ENCODE results near the gene LRRIQ4. TPM values are rescaled to one million over a fixed set of nuclear protein-coding genes. Genes with fewer than 3 reads are reported as not detected.
A peak's percentile ranks its signal among the peaks of the same experiment; 100 is the strongest.

LRRIQ4 gene
- total RNA-seq, 2 experiments from 2014 or later, result not detected

DNA sequence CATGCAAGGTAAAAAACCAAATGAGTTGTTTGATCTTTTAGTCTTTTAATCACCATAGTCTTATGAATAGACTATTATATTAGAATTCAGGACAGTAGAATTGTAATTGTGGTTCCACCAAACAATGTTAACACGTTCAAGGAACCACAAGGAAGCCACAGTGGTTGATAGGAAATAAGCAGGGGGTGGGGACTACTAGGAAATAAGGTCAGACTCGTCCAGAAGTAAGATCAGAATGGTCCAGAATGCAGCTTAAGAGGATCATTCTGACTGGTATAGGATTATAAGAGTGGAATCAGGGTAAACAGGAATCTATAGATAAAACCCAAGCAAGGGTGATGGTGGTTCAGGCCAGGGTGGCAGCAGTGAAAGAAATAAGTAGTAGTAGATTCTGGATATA is 31.9 kb upstream of the LRRIQ4 start:
- Mint-ChIP-seq H3K27ac (peak overlapping the region; percentile 67), H3K9me3 (no peaks in the 10 kb centered on the region), H3K36me3 (ENCODE audit: low read depth) (peaks cover 62% of the 10 kb centered on the region), H3K27me3 (no peaks in the 10 kb centered on the region), H3K4me3 (peak overlapping the region; percentile 31), H3K4me1 (peaks cover 60% of the 10 kb centered on the region)
- ChIA-PET CTCF (interaction anchor here (1.0 kb wide), 1 partner anchor 8 kb away, joined by 3 read pairs; no protein-coding TSS in a partner anchor), POLR2A (no interaction called here)
- DNase-seq, result no peak

DNA sequence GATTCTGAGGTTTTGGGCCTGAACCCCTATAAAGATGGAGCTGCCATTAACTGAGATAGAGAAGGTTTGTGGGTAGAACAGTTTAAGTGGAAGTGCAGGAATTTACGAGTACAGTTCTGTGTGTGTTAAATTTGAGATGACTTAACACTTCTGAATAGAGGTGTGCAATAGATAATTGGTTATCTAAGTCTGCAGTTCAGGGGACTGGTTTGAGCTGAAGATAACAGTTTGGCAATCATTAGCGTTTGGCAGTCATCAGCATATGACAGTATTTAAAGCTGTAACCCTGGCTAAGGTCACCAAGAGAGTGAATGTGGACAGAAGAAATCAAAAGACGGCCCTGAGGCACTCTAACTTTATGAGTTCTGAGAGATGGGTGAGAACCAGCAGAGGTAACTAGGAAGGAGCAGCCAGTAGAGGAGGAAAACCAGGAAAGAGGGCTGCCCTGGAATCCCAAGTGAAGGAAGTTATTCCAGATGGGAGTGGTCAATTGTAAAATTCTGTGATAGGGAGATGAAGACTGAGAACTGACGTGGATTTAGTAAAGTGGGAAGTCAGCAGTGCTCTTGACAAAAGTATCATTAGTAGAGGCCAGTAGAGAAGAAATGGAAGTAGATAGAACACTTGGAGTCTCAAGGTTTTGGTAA is 31.3 kb upstream of the LRRIQ4 start:
- Mint-ChIP-seq H3K27ac (peak overlapping the region; percentile 67), H3K27me3 (no peaks in the 10 kb centered on the region), H3K4me3 (peak overlapping the region; percentile 31), H3K4me1 (peaks cover 58% of the 10 kb centered on the region), H3K36me3 (ENCODE audit: low read depth) (peaks cover 63% of the 10 kb centered on the region), H3K9me3 (no peaks in the 10 kb centered on the region)
- ChIA-PET POLR2A (no interaction called here), CTCF (interaction anchor here (1.0 kb wide), 1 partner anchor 9 kb away, joined by 3 read pairs; no protein-coding TSS in a partner anchor)
- DNase-seq, result no peak

DNA sequence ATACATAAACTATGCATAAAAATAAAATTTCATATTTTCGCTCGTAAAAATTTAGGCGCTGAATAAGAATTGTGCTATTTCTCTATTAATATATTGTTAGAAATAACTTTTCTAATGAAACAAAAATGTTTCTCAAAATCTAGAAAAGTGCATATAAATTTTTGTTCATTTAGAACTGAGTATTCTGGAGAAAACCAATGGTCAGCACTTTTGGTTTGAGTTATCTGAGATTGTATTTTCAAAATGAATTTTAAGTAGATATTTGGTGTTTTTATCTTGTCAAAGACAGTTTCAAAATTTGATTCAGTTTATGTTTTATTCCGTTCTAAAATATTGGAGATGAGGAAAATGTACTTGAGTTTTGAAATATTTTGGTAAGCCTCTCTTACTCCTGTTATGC is 25.6 kb upstream of the LRRIQ4 start:
- no peak overlapping the region for H3K27ac Mint-ChIP-seq
- H3K27me3 Mint-ChIP-seq, result no peaks in the 10 kb centered on the region
- DNase-seq, result no peak
- H3K4me3 Mint-ChIP-seq, result no peak overlapping the region
- ChIA-PET CTCF (no interaction called here), POLR2A (no interaction called here)
- peaks cover 19% of the 10 kb centered on the region for H3K4me1 Mint-ChIP-seq
- H3K9me3 Mint-ChIP-seq, result no peaks in the 10 kb centered on the region
- H3K36me3 Mint-ChIP-seq (ENCODE audit: low read depth), result peaks cover 41% of the 10 kb centered on the region

DNA sequence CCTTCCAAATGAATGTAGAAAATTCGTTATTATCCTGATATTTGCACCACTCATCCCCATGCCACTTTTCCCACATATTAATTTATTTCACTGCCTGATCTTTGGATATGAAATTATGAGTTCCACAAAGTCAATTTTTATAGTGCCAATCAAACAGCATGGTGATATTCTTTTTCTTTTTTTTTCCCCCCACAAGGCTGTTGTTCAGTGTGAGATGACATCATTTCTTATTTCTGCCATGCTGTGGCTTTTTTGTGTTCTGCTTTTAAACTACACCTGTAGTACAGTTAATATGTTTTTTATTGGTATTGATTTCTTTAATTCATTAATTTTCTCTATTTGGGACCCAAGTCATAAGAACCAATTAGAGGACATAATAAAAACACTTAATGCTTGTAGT is 24.9 kb upstream of the LRRIQ4 start:
- Mint-ChIP-seq H3K4me1 (peaks cover 15% of the 10 kb centered on the region), H3K9me3 (no peaks in the 10 kb centered on the region), H3K27ac (no peak overlapping the region), H3K36me3 (ENCODE audit: low read depth) (peaks cover 42% of the 10 kb centered on the region), H3K4me3 (no peak overlapping the region), H3K27me3 (no peaks in the 10 kb centered on the region)
- no peak for DNase-seq
- CTCF ChIA-PET, result no interaction called here
- POLR2A ChIA-PET, result no interaction called here

DNA sequence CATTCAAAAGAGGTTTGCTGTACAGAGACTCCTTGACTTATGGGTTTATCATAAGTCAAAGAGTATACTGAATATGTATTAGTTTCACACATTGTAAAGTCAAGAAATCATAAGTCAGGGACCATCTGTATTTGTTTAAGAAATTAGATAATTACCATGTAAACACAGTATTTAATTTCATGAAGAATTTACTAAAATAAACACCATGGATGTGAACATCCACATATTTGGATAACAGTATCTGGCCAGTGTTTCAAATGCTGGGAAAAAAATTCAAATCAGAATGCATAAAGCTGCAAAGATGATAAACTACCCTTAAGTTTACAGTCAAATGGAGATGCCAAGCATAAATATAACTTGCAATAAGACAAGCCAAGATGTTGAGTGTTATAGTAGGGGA is 22.5 kb upstream of the LRRIQ4 start:
- DNase-seq, result no peak
- peaks cover 15% of the 10 kb centered on the region for H3K4me1 Mint-ChIP-seq
- ChIA-PET POLR2A (no interaction called here), CTCF (interaction anchor here (1.2 to 1.6 kb wide), 2 partner anchors 9 to 18 kb away, joined by 3 to 4 read pairs; no protein-coding TSS in a partner anchor)
- H3K9me3 Mint-ChIP-seq, result no peaks in the 10 kb centered on the region
- H3K4me3 Mint-ChIP-seq, result no peak overlapping the region
- H3K27me3 Mint-ChIP-seq, result no peaks in the 10 kb centered on the region
- no peak overlapping the region for H3K27ac Mint-ChIP-seq
- H3K36me3 Mint-ChIP-seq (ENCODE audit: low read depth), result peaks cover 44% of the 10 kb centered on the region

DNA sequence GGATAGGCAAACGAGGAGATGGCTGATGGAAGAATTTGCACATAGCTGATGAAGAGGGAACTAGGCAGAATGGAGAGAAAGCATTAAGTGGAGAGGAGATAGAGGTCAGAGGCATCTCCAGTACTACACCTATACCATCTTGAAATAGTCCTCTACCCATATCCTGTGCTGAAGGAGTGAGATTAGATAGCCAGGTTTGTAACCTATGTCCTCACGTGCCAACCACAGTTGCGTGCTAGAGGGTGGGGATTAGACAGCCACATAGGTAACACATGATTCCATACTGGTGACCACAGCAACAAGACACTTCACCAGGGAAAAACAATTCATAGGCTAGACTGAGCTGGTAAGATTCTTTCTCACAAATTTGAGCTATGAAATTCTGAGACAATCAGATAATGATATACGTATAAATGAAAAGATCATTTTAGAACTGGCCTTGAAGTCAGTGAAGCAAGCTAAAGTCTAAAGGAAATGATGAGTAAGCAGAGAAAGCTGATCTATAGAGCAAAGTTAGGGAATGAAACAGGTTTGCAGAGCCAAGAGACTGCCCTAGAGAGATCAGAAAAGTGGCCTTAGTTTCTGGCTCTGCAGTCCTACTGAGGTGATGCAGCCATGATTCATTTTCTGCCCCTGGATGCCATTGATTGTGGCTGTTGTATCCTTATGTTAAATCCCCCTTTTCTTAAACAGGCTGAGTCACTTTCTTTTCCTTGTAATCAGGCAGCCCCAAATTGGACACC is 21.8 kb upstream of the LRRIQ4 start:
- no peaks in the 10 kb centered on the region for H3K27me3 Mint-ChIP-seq
- ChIA-PET POLR2A (no interaction called here), CTCF (interaction anchor here (1.0 to 1.6 kb wide), 3 partner anchors 8 to 373 kb away, joined by 3 to 4 read pairs (median 3); no protein-coding TSS in a partner anchor)
- H3K27ac Mint-ChIP-seq, result no peak overlapping the region
- DNase-seq, result no peak
- H3K9me3 Mint-ChIP-seq, result no peaks in the 10 kb centered on the region
- H3K4me1 Mint-ChIP-seq, result peaks cover 13% of the 10 kb centered on the region
- peaks cover 38% of the 10 kb centered on the region for H3K36me3 Mint-ChIP-seq (ENCODE audit: low read depth)
- H3K4me3 Mint-ChIP-seq, result no peak overlapping the region

DNA sequence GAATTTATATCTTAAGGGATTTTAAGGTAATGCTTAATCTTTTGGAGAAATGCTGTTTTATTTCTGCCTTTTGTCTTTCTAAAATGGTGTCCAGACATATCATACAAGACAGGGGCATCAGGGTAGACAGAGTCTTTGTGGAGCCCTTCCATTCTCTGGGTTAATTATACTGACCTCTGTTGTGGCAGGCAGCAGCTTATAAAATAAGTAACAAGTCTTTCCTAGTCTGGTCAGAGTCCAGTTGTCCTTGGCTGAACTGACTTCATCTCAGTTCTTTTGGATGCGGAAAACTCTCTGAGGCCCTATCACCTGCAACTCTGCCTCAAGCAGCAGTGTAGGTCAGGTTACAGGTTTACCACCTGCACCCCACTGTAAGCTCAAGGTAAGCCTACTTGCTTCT is 20.3 kb upstream of the LRRIQ4 start:
- Mint-ChIP-seq H3K36me3 (ENCODE audit: low read depth) (peaks cover 28% of the 10 kb centered on the region), H3K9me3 (no peaks in the 10 kb centered on the region), H3K27ac (no peak overlapping the region), H3K27me3 (no peaks in the 10 kb centered on the region), H3K4me3 (no peak overlapping the region), H3K4me1 (peaks cover 5% of the 10 kb centered on the region)
- no peak for DNase-seq
- POLR2A ChIA-PET, result no interaction called here
- CTCF ChIA-PET, result no interaction called here

DNA sequence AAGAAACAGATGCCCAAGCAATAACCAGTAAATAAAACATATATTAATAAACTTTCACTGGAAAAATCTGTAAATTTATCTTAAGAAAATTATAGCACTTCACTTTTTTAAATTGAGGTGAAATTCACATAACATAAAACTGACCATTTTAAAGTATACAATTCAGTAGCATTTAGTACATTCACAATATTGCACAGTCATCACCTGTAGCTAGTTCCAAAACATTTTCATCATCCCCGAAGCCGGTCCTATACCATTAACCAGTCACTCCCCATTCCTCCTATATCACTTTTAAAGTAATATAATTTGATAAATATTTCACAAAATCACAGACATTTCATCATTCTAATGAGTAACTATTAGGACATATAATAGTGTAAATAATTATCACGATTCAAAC is 8.0 kb upstream of the LRRIQ4 start:
- Mint-ChIP-seq H3K27ac (no peak overlapping the region), H3K4me3 (no peak overlapping the region), H3K4me1 (peaks cover 15% of the 10 kb centered on the region), H3K36me3 (ENCODE audit: low read depth) (peaks cover 14% of the 10 kb centered on the region), H3K9me3 (no peaks in the 10 kb centered on the region), H3K27me3 (no peaks in the 10 kb centered on the region)
- DNase-seq, result no peak
- ChIA-PET POLR2A (no interaction called here), CTCF (interaction anchor here (1.3 kb wide), 1 partner anchor 33 kb away, joined by 3 read pairs; no protein-coding TSS in a partner anchor)

DNA sequence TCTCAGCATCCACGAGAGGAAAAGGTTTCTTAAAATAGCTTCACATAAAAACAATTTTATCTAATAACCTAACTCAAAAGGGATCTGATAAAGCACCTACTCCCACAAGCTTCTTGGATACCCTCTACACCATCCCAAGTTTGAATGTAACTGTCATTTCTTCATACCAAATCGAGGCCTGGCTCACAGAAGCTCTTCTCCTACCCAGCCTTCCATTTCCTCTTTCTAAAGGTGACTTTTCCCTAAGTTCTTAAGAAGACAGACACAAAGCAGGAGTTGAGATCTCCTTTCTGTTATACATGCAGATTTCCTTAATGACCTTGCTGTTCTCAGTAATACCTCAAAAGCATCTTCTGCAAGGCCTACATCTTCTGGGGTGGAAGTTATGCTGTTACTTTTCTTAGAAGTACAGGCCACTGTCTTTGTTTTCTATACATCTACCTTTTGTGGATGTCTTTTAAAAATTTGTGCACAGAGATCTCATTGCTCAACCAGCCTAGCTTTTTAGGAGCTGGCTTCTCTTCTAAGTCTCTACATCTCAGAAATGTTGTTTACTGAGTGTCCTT is 3.4 kb upstream of the LRRIQ4 start:
- ChIA-PET CTCF (interaction anchor here (1.1 to 1.2 kb wide), 2 partner anchors 11 to 14 kb away, joined by 3 to 5 read pairs; no protein-coding TSS in a partner anchor), POLR2A (no interaction called here)
- DNase-seq, result no peak
- H3K36me3 Mint-ChIP-seq (ENCODE audit: low read depth), result peaks cover 8% of the 10 kb centered on the region
- peak overlapping the region; percentile 7 for H3K4me3 Mint-ChIP-seq
- H3K27ac Mint-ChIP-seq, result peak overlapping the region; percentile 48
- peaks cover 1% of the 10 kb centered on the region for H3K27me3 Mint-ChIP-seq
- H3K9me3 Mint-ChIP-seq, result no peaks in the 10 kb centered on the region
- H3K4me1 Mint-ChIP-seq, result peaks cover 48% of the 10 kb centered on the region

DNA sequence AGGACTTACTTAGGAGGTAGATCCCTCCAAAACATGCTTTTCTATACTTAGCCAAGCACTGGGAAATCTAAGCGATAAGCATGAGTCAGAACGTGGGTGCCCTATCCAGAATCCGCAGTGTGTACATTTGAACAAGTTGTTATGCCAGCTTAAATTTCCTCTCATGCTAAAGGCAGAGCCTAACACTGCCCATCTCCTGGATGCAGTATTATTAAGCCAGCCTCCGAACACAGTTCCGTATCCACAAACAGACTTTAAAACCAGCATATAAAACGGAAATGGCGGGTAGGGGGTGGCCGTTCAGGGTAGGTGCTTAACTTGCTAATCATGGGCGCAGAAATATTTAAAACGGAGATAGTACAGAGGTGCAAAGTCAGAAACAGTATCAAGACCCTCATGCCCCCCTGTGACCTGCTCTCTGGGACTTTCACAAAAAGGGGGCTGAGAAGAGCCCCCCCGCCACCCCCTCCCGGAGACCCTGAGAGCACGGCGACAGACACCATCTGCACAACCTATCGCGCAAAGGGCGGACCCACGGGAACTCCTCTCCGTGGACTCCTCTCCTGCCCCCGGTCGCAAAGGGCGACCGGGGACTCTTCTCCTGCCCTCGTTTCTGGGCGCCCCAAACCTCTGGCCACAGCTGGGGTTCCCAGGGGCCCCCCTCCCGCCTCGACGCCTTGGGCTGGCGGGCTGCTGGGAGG is 889 bp upstream of the LRRIQ4 start:
- ChIA-PET POLR2A (no interaction called here), CTCF (interaction anchor here (1.5 to 3.0 kb wide), 2 partner anchors 12 to 13 kb away, joined by 5 to 9 read pairs; no protein-coding TSS in a partner anchor)
- peak overlapping the region; percentile 74 for H3K4me3 Mint-ChIP-seq
- H3K4me1 Mint-ChIP-seq, result peaks cover 49% of the 10 kb centered on the region
- H3K27ac Mint-ChIP-seq, result peak overlapping the region; percentile 86
- peak; percentile 26 for DNase-seq
- H3K36me3 Mint-ChIP-seq (ENCODE audit: low read depth), result peaks cover 11% of the 10 kb centered on the region
- H3K9me3 Mint-ChIP-seq, result peaks cover 9% of the 10 kb centered on the region
- H3K27me3 Mint-ChIP-seq, result peaks cover 8% of the 10 kb centered on the region

DNA sequence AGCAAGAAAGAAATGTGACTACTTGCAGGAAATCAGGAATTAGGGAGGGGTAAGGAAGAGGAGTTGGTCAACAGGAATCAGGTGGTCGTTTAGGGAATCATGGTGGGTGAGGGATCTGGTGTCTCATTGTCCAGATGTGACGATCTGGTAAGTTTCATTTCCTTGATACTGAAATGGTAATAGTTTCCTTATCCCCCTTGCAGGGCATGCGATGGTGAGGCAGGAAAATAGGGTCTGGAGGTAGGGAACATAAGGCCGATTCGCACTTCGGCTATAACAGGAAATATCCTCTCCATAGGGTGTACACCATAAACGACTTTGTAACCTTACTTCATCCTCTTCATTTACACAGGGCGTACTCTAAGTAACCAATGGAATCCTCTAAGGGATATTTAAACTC is 608 bp downstream of the LRRIQ4 start:
- Mint-ChIP-seq H3K4me3 (peak overlapping the region; percentile 74), H3K4me1 (peaks cover 45% of the 10 kb centered on the region)
- CTCF ChIA-PET, result interaction anchor here (1.1 to 3.0 kb wide), 2 partner anchors 9 to 15 kb away, joined by 5 to 9 read pairs; no protein-coding TSS in a partner anchor

DNA sequence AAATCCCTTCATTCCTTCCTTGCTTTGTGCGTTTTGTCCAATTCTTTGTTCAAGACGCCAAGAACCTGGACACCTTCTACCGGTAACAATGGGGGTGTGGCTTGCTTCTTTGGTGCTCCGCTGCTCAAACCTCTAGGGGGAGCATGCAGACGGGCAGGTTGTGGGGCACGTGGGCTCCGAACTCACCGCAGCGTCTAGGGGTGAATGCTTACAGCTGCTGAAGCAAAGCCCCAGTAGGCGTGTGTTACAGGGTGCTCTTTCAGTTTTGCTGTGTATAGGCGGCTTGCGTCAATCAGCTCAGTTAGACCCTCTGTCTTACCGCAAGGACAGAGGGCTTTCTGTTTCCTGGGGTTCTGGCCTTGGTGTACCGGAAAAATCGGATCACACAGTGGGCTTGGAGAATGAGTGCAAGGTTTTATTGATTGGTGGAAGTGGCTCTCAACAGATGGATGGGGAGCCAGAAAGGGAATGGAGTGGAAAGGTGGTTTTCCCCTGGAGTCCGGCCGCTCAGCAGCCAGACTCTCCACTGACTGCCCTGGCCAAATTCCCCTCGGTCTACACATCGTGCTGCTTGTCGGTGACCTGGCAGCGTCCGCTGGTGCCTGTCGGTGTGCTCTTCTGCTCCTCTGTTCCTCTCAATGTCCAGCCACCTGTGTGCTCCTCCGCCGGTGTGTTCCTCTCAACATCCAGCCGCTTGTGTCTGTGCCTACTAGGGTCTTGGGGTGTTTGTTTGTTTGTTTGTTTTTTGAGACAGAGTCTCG is 1.3 kb downstream of the LRRIQ4 start:
- H3K27ac Mint-ChIP-seq, result peak overlapping the region; percentile 86
- H3K36me3 Mint-ChIP-seq (ENCODE audit: low read depth), result peaks cover 8% of the 10 kb centered on the region
- peaks cover 9% of the 10 kb centered on the region for H3K9me3 Mint-ChIP-seq
- peak; percentile 85 for DNase-seq
- H3K27me3 Mint-ChIP-seq, result peaks cover 20% of the 10 kb centered on the region
- CTCF ChIA-PET, result interaction anchor here (0.7 to 1.1 kb wide), 2 partner anchors 9 to 31 kb away, joined by 3 to 5 read pairs; no protein-coding TSS in a partner anchor
- peaks cover 40% of the 10 kb centered on the region for H3K4me1 Mint-ChIP-seq
- peak overlapping the region; percentile 74 for H3K4me3 Mint-ChIP-seq
- POLR2A ChIA-PET, result interaction anchor here (0.5 kb wide), 1 partner anchor 15 kb away, joined by 3 read pairs; no protein-coding TSS in a partner anchor

More for the DNA sequence above, 608 bp downstream of the LRRIQ4 start:
- POLR2A ChIA-PET, result no interaction called here
- DNase-seq, result no peak
- H3K27me3 Mint-ChIP-seq, result peaks cover 15% of the 10 kb centered on the region
- H3K27ac Mint-ChIP-seq, result peak overlapping the region; percentile 86
- peaks cover 9% of the 10 kb centered on the region for H3K36me3 Mint-ChIP-seq (ENCODE audit: low read depth)
- peaks cover 9% of the 10 kb centered on the region for H3K9me3 Mint-ChIP-seq

All from activated CD4-positive, alpha-beta T cell treated with anti-CD3 and anti-CD28 coated beads, Interleukin-2, amount 10 ng/mL, durations not matched to agents 7 days and 5 days (primary cell).